ENCODE measurements around the gene GRAMD1A. TPM values are rescaled to one million over a fixed set of nuclear protein-coding genes. Genes with fewer than 3 reads are reported as not detected.

GRAMD1A gene
- total RNA-seq, 1 donor from 2014 or later = 67.4 TPM

DNA sequence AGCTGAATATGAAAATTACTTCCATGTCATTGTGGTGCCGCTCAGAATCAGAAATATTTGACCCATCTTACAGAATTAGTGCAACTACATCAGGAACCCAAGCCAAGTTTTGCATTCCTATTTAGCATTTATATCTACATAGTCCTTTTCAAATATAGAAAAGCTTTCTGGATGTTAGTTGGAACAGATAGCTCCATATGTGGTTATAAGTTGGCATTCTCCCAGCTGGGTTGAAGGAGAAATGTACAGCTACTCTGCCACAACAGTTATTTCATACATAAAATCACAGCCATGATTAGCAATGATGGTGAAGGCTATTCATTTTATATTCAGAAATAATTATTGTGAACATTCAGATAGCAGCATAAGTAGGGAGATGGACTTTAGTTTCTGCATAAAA is 69.6 kb downstream of the GRAMD1A start:
- no peaks in the 10 kb centered on the region for H3K79me2 ChIP-seq (ENCODE audit: insufficient read depth, low read length)
- no peak overlapping the region for H2AFZ ChIP-seq (ENCODE audit: low read depth, low read length)
- DNase-seq (ENCODE audit: low read depth) = no peak
- H3K27me3 ChIP-seq (ENCODE audit: insufficient read depth, low read length) = no peaks in the 10 kb centered on the region
- Mint-ChIP-seq H3K4me1 (ENCODE audit: low read depth, unreplicated experiment) (peaks cover 5% of the 10 kb centered on the region), H3K9me3 (ENCODE audit: unreplicated experiment) (peaks cover 3% of the 10 kb centered on the region), H3K27ac (ENCODE audit: unreplicated experiment) (no peak overlapping the region), H3K4me3 (ENCODE audit: unreplicated experiment) (no peak overlapping the region), H3K27me3 (ENCODE audit: low read depth, unreplicated experiment) (peaks cover 12% of the 10 kb centered on the region), H3K36me3 (ENCODE audit: low read depth, unreplicated experiment) (peaks cover 4% of the 10 kb centered on the region)
- H3K27ac ChIP-seq (ENCODE audit: low read depth, low read length) = no peak overlapping the region
- H3K4me3 ChIP-seq (ENCODE audit: insufficient read depth, low read depth, low read length) = no peak overlapping the region
- H3K9ac ChIP-seq (ENCODE audit: low read length) = no peak overlapping the region
- peaks cover 4% of the 10 kb centered on the region for H3K9me3 ChIP-seq (ENCODE audit: insufficient read depth, low read depth, low read length)
- H4K20me1 ChIP-seq (ENCODE audit: insufficient read depth, low read length) = no peaks in the 10 kb centered on the region
- FAIRE-seq = no peak
- no peak overlapping the region for H3K4me2 ChIP-seq (ENCODE audit: low read length)
- no peak for TF ChIP-seq EZH2 (IDR thresholded peaks at IDR 0.05; ENCODE audit: insufficient read depth, low read length)
- TF ChIP-seq, protein P1, sequence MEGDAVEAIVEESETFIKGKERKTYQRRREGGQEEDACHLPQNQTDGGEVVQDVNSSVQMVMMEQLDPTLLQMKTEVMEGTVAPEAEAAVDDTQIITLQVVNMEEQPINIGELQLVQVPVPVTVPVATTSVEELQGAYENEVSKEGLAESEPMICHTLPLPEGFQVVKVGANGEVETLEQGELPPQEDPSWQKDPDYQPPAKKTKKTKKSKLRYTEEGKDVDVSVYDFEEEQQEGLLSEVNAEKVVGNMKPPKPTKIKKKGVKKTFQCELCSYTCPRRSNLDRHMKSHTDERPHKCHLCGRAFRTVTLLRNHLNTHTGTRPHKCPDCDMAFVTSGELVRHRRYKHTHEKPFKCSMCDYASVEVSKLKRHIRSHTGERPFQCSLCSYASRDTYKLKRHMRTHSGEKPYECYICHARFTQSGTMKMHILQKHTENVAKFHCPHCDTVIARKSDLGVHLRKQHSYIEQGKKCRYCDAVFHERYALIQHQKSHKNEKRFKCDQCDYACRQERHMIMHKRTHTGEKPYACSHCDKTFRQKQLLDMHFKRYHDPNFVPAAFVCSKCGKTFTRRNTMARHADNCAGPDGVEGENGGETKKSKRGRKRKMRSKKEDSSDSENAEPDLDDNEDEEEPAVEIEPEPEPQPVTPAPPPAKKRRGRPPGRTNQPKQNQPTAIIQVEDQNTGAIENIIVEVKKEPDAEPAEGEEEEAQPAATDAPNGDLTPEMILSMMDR (IDR thresholded peaks at IDR 0.05; ENCODE audit: insufficient read depth, low read depth, low read length) = no peak
- no peaks in the 10 kb centered on the region for H3K4me1 ChIP-seq (ENCODE audit: insufficient read depth, low read length)
- H3K36me3 ChIP-seq (ENCODE audit: insufficient read depth, low read length) = no peaks in the 10 kb centered on the region

DNA sequence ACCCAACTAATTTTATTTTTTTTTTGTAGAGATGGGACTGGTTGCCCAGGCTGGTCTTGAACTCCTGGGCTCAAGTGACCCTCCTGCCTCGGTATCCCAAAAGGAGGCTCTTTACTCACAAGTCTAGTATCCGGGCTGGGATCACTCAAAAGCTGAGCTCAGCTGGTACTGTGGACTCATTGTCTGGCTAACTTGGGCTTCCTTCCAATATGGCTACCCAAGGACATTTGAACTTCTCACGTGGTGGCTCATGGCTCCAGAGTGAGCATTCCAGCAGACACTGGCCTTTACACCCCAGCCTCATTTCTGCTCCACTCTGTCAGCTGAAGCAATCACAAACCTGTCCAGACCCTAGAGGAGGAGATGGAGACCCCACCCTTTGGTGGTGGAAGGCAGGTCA is 70.3 kb downstream of the GRAMD1A start:
- Histone ChIP-seq H3K9ac (ENCODE audit: low read length) (no peak overlapping the region), H3K27ac (ENCODE audit: low read depth, low read length) (no peak overlapping the region), H3K9me3 (ENCODE audit: insufficient read depth, low read depth, low read length) (peaks cover 4% of the 10 kb centered on the region), H3K79me2 (ENCODE audit: insufficient read depth, low read length) (no peaks in the 10 kb centered on the region), H3K4me1 (ENCODE audit: insufficient read depth, low read length) (no peaks in the 10 kb centered on the region), H3K27me3 (ENCODE audit: insufficient read depth, low read length) (no peaks in the 10 kb centered on the region), H3K36me3 (ENCODE audit: insufficient read depth, low read length) (no peaks in the 10 kb centered on the region), H3K4me2 (ENCODE audit: low read length) (no peak overlapping the region), H4K20me1 (ENCODE audit: insufficient read depth, low read length) (no peaks in the 10 kb centered on the region), H2AFZ (ENCODE audit: low read depth, low read length) (no peak overlapping the region), H3K4me3 (ENCODE audit: insufficient read depth, low read depth, low read length) (no peak overlapping the region)
- Mint-ChIP-seq H3K27me3 (ENCODE audit: low read depth, unreplicated experiment) (peaks cover 16% of the 10 kb centered on the region), H3K4me1 (ENCODE audit: low read depth, unreplicated experiment) (peaks cover 5% of the 10 kb centered on the region), H3K9me3 (ENCODE audit: unreplicated experiment) (peaks cover 3% of the 10 kb centered on the region), H3K27ac (ENCODE audit: unreplicated experiment) (no peak overlapping the region), H3K4me3 (ENCODE audit: unreplicated experiment) (no peak overlapping the region), H3K36me3 (ENCODE audit: low read depth, unreplicated experiment) (peaks cover 4% of the 10 kb centered on the region)
- DNase-seq (ENCODE audit: low read depth) (no peak), FAIRE-seq (no peak)
- no peak for TF ChIP-seq EZH2 (IDR thresholded peaks at IDR 0.05; ENCODE audit: insufficient read depth, low read length)
- TF ChIP-seq, protein P1 (IDR thresholded peaks at IDR 0.05; ENCODE audit: insufficient read depth, low read depth, low read length) = no peak

DNA sequence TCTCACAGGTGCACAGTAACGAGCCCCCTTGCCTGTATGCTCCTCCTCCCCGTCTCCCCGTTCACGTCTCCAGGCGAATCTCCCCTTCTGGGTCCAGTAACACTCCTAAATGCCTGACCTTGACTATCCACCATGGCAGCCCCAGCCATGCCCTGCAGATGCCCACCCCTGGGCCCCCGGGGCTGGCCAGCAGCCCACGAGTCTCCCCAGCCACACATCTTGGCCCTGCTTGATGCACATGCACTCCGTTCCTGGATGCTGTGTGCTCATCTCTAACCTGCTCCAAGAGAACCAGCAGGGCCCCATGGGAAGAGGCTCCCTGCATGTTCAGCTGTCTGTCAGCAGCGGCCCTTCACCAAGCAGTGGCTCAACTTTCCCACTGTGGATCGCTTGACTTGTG is 73.4 kb downstream of the GRAMD1A start:
- FAIRE-seq = no peak
- peaks cover 2% of the 10 kb centered on the region for H3K4me1 Mint-ChIP-seq (ENCODE audit: low read depth, unreplicated experiment)

More for the DNA sequence above, 73.4 kb downstream of the GRAMD1A start:
- TF ChIP-seq EZH2 (IDR thresholded peaks at IDR 0.05; ENCODE audit: insufficient read depth, low read length) = no peak
- TF ChIP-seq, protein P1 (IDR thresholded peaks at IDR 0.05; ENCODE audit: insufficient read depth, low read depth, low read length) = no peak
- Histone ChIP-seq H3K79me2 (ENCODE audit: insufficient read depth, low read length) (no peaks in the 10 kb centered on the region), H3K9ac (ENCODE audit: low read length) (no peak overlapping the region), H4K20me1 (ENCODE audit: insufficient read depth, low read length) (no peaks in the 10 kb centered on the region), H3K27ac (ENCODE audit: low read depth, low read length) (no peak overlapping the region), H2AFZ (ENCODE audit: low read depth, low read length) (no peak overlapping the region), H3K4me2 (ENCODE audit: low read length) (no peak overlapping the region), H3K27me3 (ENCODE audit: insufficient read depth, low read length) (no peaks in the 10 kb centered on the region), H3K4me3 (ENCODE audit: insufficient read depth, low read depth, low read length) (no peak overlapping the region), H3K4me1 (ENCODE audit: insufficient read depth, low read length) (no peaks in the 10 kb centered on the region), H3K36me3 (ENCODE audit: insufficient read depth, low read length) (no peaks in the 10 kb centered on the region), H3K9me3 (ENCODE audit: insufficient read depth, low read depth, low read length) (peaks cover 4% of the 10 kb centered on the region)
- Mint-ChIP-seq H3K36me3 (ENCODE audit: low read depth, unreplicated experiment) (peaks cover 2% of the 10 kb centered on the region), H3K9me3 (ENCODE audit: unreplicated experiment) (peaks cover 1% of the 10 kb centered on the region), H3K4me3 (ENCODE audit: unreplicated experiment) (no peak overlapping the region), H3K27ac (ENCODE audit: unreplicated experiment) (no peak overlapping the region), H3K27me3 (ENCODE audit: low read depth, unreplicated experiment) (peaks cover 24% of the 10 kb centered on the region)
- no peak for DNase-seq (ENCODE audit: low read depth)

Measured in astrocyte (in vitro differentiated cells and primary cell).